Neural progenitor cell (in vitro differentiated cells): ENCODE results near the gene ARHGEF40. TPM values are rescaled to one million over a fixed set of nuclear protein-coding genes. Genes with fewer than 3 reads are reported as not detected.

Experiments
- DNase-seq: peaks from one replicate; pipeline ENCODE4 v3.0.0-alpha.2; 2016; ENCODE audit warnings: low spot score
- H2AFZ ChIP-seq: fragments of 200-600 bp; sonication (generic); replicated peaks from 2 replicates; pipeline ENCODE4 v1.6.1; 2016; ENCODE audit warnings: antibody characterized with exemption
- H3F3A ChIP-seq: fragments of 200-600 bp; sonication (generic); 2 replicates; pipeline ENCODE4 v1.6.1; 2016; ENCODE audit warnings: antibody characterized with exemption, low read depth
- H3K27ac ChIP-seq: fragments of 200-600 bp; sonication (generic); 2 replicates; pipeline ENCODE4 v1.5.1; 2016; ENCODE audit warnings: mild to moderate bottlenecking
- H3K27me3 ChIP-seq: fragments of 200-600 bp; sonication (generic); 2 replicates; pipeline ENCODE4 v1.6.1; 2016; ENCODE audit warnings: mild to moderate bottlenecking, moderate library complexity
- H3K36me3 ChIP-seq: fragments of 200-600 bp; sonication (generic); 2 replicates; pipeline ENCODE4 v1.5.1; 2016
- H3K4me1 ChIP-seq: fragments of 200-600 bp; sonication (generic); 2 replicates; pipeline ENCODE4 v1.6.1; 2016; ENCODE audit warnings: mixed run types
- H3K4me2 ChIP-seq: fragments of 200-600 bp; sonication (generic); 2 replicates; pipeline ENCODE4 v1.6.1; 2016
- H3K4me3 ChIP-seq: fragments of 200-600 bp; sonication (generic); 2 replicates; pipeline ENCODE4 v1.5.1; 2016
- H3K79me2 ChIP-seq: fragments of 200-600 bp; sonication (generic); 2 replicates; pipeline ENCODE4 v1.6.1; 2016; ENCODE audit warnings: low read depth
- H3K9ac ChIP-seq: fragments of 200-600 bp; sonication (generic); 2 replicates; pipeline ENCODE4 v1.6.1; 2016
- H3K9me3 ChIP-seq: fragments of 200-600 bp; sonication (generic); 2 replicates; pipeline ENCODE4 v1.5.1; 2016; ENCODE audit warnings: low read depth
- H4K20me1 ChIP-seq: fragments of 200-600 bp; sonication (generic); 2 replicates; pipeline ENCODE4 v1.6.1; 2016; ENCODE audit warnings: low read depth
- H3K27ac Mint-ChIP-seq: 3 replicates; pipeline ENCODE4 v1.8.0; 2021; ENCODE audit warnings: mixed read lengths
- H3K27me3 Mint-ChIP-seq: 2 replicates; pipeline ENCODE4 v1.8.0; 2022; ENCODE audit warnings: low read depth, mild to moderate bottlenecking, inconsistent platforms, moderate library complexity, mixed read lengths; ENCODE audit not compliant: insufficient read depth
- H3K36me3 Mint-ChIP-seq: 3 replicates; pipeline ENCODE4 v1.8.0; 2021; ENCODE audit warnings: mixed read lengths
- H3K4me1 Mint-ChIP-seq: 3 replicates; pipeline ENCODE4 v1.8.0; 2021; ENCODE audit warnings: mixed read lengths
- H3K4me3 Mint-ChIP-seq: 3 replicates; pipeline ENCODE4 v1.8.0; 2021; ENCODE audit warnings: mild to moderate bottlenecking, moderate library complexity, mixed read lengths
- H3K9me3 Mint-ChIP-seq: 3 replicates; pipeline ENCODE4 v1.8.0; 2020; ENCODE audit warnings: mixed read lengths
- CTCF ChIP-seq: fragments of 200-600 bp; sonication (generic); IDR thresholded peaks from 2 replicates; pipeline ENCODE4 v1.5.1; 2017; ENCODE audit warnings: antibody characterized with exemption, mild to moderate bottlenecking
- EZH2 ChIP-seq: fragments of 200-600 bp; sonication (generic); IDR thresholded peaks from 2 replicates; pipeline ENCODE4 v1.6.1; 2017; ENCODE audit warnings: antibody characterized with exemption, mild to moderate bottlenecking, moderate library complexity
- EZH2phosphoT487 ChIP-seq: fragments of 200-600 bp; sonication (generic); IDR thresholded peaks from 2 replicates; pipeline ENCODE4 v1.6.1; 2017; ENCODE audit warnings: antibody characterized with exemption
- total RNA-seq: library from RNA; depleted of rRNA; stranded (reverse); fragments of >200 nt; gene quantifications from 2 replicates; pipeline ENCODE4 v1.2.3, GENCODE V29; 2015; ENCODE audit warnings: low replicate concordance

ARHGEF40 gene
- total RNA-seq, 1 donor from 2014 or later, result 15.0 TPM

- H3K4me1 ChIP-seq, result peaks cover 40% of the 10 kb centered on the region
- H3K36me3 ChIP-seq, result no peaks in the 10 kb centered on the region
- H3F3A ChIP-seq, result peaks cover 49% of the 10 kb centered on the region
- H3K27ac ChIP-seq, result peak overlapping the region; percentile 99
- Mint-ChIP-seq H3K4me3 (peak overlapping the region; percentile 86), H3K27ac (peak overlapping the region; percentile 93), H3K4me1 (peaks cover 68% of the 10 kb centered on the region), H3K36me3 (no peaks in the 10 kb centered on the region), H3K9me3 (no peaks in the 10 kb centered on the region), H3K27me3 (peaks cover 8% of the 10 kb centered on the region)
- H3K4me2 ChIP-seq, result peak overlapping the region; percentile 89
- no peaks in the 10 kb centered on the region for H4K20me1 ChIP-seq
- no peaks in the 10 kb centered on the region for H3K9me3 ChIP-seq
- H3K79me2 ChIP-seq, result peaks cover 44% of the 10 kb centered on the region
- H3K27me3 ChIP-seq, result no peaks in the 10 kb centered on the region
- H3K9ac ChIP-seq, result no peak overlapping the region
- H3K4me3 ChIP-seq, result peak overlapping the region; percentile 61
- no peak for DNase-seq
- TF ChIP-seq EZH2phosphoT487 (no peak), CTCF (no peak), EZH2 (no peak)
- H2AFZ ChIP-seq, result no peak overlapping the region
These were observed 33.3 kb downstream of the ARHGEF40 start for GRCh38 chr14:21103411-21103709.

GRCh38 chr14:21103710-21104447, 33.8 kb downstream of the ARHGEF40 start:
- peak overlapping the region; percentile 86 for H3K4me3 Mint-ChIP-seq
- no peaks in the 10 kb centered on the region for H3K36me3 Mint-ChIP-seq
- Histone ChIP-seq H3F3A (peaks cover 45% of the 10 kb centered on the region), H3K27me3 (no peaks in the 10 kb centered on the region), H3K4me3 (peak overlapping the region; percentile 61), H3K36me3 (no peaks in the 10 kb centered on the region), H3K9me3 (no peaks in the 10 kb centered on the region), H3K9ac (peak overlapping the region; percentile 98), H2AFZ (peak overlapping the region; percentile 45), H3K4me2 (peak overlapping the region; percentile 89), H3K79me2 (peaks cover 38% of the 10 kb centered on the region), H3K4me1 (peaks cover 39% of the 10 kb centered on the region), H4K20me1 (no peaks in the 10 kb centered on the region), H3K27ac (peak overlapping the region; percentile 99)
- peak overlapping the region; percentile 93 for H3K27ac Mint-ChIP-seq
- peaks cover 68% of the 10 kb centered on the region for H3K4me1 Mint-ChIP-seq
- TF ChIP-seq EZH2phosphoT487 (no peak), EZH2 (no peak), CTCF (peak; percentile 70)
- H3K9me3 Mint-ChIP-seq, result no peaks in the 10 kb centered on the region
- peaks cover 5% of the 10 kb centered on the region for H3K27me3 Mint-ChIP-seq
- peak; percentile 98 for DNase-seq

- H3K4me2 ChIP-seq, result peak overlapping the region; percentile 89
- TF ChIP-seq EZH2 (no peak), CTCF (peak; percentile 91), EZH2phosphoT487 (no peak)
- peaks cover 38% of the 10 kb centered on the region for H3F3A ChIP-seq
- DNase-seq, result peak; percentile 85
- Mint-ChIP-seq H3K36me3 (no peaks in the 10 kb centered on the region), H3K4me3 (peak overlapping the region; percentile 86), H3K27ac (peak overlapping the region; percentile 76), H3K9me3 (no peaks in the 10 kb centered on the region), H3K4me1 (peaks cover 62% of the 10 kb centered on the region), H3K27me3 (peaks cover 5% of the 10 kb centered on the region)
- H3K36me3 ChIP-seq, result no peaks in the 10 kb centered on the region
- peaks cover 32% of the 10 kb centered on the region for H3K4me1 ChIP-seq
- peak overlapping the region; percentile 99 for H3K27ac ChIP-seq
- H2AFZ ChIP-seq, result no peak overlapping the region
- peaks cover 32% of the 10 kb centered on the region for H3K79me2 ChIP-seq
- H4K20me1 ChIP-seq, result no peaks in the 10 kb centered on the region
- H3K27me3 ChIP-seq, result no peaks in the 10 kb centered on the region
- peak overlapping the region; percentile 61 for H3K4me3 ChIP-seq
- no peaks in the 10 kb centered on the region for H3K9me3 ChIP-seq
- H3K9ac ChIP-seq, result peak overlapping the region; percentile 98
These were observed 34.5 kb downstream of the ARHGEF40 start for GRCh38 chr14:21104448-21105060.
